NCI-H1417 treated with DMSO at 0.1 percent for 48 hours (cell line): ENCODE results near the gene SRSF11.
"Not testable (repeated sequence)": the region's sequence is repeated elsewhere in the genome, so short reads cannot be mapped to it uniquely, and the experiment has no call there.

ENCODE experiments used
- DNase-seq: peaks from one replicate; lab custom pipeline; 2025; lab: John Stamatoyannopoulos, UW

The SRSF11 gene, protein sequence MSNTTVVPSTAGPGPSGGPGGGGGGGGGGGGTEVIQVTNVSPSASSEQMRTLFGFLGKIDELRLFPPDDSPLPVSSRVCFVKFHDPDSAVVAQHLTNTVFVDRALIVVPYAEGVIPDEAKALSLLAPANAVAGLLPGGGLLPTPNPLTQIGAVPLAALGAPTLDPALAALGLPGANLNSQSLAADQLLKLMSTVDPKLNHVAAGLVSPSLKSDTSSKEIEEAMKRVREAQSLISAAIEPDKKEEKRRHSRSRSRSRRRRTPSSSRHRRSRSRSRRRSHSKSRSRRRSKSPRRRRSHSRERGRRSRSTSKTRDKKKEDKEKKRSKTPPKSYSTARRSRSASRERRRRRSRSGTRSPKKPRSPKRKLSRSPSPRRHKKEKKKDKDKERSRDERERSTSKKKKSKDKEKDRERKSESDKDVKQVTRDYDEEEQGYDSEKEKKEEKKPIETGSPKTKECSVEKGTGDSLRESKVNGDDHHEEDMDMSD

DNA sequence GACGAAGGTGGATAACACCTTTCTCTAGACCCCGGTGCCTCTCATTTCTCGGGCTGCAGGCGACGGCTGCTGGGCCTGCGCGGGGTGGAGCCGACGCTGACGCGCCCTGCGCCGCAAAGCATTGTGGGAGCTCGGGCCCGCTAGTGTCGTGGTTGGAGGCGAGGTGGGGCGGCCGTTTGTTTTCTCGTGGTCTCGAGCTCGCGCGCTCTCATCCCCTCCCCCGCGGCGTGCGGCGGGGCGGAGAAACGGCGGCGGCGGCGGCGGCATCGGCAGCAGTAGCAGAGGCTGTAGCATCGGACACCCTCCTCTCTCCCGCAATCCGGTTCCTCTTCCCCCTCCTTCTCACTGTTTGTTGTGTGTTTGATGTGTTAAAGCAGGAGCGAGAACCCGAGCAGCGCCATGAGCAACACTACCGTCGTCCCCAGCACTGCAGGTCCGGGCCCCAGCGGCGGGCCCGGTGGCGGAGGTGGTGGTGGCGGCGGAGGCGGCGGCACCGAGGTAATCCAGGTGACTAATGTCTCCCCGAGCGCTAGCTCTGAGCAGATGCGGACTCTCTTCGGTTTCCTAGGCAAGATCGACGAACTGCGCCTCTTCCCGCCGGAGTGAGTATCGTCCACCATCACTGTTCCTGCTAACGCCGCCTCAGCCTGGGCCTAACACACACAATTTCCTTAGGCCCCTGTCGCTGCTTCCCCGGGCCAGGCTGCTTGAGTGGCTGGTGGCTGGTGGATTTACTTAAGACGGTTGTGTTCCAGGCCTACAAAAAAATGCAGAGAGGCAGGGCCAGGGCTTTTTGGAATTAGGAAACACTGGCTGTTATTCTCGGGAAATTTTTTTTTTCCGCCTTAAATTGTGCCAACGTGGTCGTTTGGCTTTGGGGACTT is at the start of gene SRSF11:
Gene SRSF11 (plus strand): TSS at position 143 of the 884 bp plus-strand sequence. CDS start 257 bp downstream, at position 400.
- DNase-seq, result peak; percentile 67

DNA sequence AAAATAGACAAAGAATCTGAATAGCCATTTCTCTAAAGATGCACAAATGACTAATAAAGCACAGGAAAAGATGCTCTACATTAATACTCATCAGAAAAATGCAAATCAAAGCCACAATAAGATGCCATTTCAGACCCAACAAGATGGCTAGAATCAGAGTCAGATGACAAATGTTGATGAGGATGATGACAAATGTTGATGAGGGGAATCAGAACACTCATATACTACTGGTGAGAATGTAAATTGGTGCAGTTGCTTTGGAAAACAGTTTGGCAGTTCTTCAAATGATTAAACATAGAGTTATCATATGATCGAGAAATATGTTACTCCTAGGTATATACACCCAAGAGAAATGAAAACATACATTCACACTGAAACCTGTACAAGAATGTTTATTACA is 49.7 kb upstream of the SRSF11 start:
- no peak for DNase-seq

DNA sequence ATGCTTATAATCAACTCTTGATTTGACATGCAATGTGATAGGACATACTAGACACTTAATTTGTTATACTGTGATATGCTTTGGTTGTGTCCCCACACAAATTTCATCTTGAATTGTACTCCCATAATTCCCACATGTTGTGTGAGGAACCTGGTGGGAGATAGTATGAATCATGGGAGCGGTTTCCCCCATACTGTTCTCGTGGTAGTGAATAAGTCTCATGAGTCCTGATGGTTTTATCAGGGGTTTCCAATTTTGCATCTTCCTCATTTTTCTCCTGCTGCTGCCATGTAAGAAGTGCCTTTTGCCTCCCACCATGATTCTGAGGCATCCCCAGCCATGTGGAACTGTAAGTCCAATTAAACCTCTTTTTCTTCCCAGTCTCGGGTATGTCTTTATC is 36.0 kb upstream of the SRSF11 start:
- not testable (repeated sequence) for DNase-seq

DNA sequence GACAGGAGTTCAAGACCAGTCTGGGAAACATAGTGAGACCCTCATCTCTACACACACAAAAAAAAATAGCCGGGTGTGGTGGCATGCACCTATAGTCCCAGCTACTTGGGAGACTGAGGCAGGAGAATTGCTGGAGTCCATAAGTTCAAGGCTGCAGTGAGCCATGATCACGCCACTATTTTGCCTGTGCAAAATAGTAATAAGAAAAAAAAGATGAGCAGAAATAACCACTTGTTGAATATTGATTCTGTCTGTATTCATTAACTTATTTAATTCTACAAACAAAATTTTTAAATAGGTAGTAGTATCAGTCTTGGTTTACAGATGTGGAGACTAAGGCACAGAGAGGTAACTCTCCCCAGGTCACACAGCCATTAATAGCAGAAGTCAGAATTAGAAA is 32.7 kb upstream of the SRSF11 start:
- no peak for DNase-seq

DNA sequence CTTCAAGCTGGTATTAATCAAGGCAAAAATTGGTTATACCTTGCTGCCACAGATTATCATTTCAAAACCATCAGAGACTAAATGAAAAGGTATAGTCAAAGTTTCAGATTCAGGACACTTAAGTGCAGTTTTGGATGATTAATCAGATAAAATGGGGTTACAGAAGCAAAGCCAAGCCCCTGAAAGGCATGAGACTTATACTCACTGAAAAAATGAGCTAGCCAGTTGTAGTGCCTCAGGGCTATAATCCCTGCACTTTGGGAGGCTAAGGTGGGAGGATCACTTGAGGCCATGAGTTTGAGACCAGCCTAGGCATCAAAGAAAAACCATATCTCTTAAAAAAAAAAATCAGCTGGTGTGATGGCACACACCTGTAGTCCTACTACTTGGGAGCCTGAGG is 31.0 kb upstream of the SRSF11 start:
- no peak for DNase-seq

DNA sequence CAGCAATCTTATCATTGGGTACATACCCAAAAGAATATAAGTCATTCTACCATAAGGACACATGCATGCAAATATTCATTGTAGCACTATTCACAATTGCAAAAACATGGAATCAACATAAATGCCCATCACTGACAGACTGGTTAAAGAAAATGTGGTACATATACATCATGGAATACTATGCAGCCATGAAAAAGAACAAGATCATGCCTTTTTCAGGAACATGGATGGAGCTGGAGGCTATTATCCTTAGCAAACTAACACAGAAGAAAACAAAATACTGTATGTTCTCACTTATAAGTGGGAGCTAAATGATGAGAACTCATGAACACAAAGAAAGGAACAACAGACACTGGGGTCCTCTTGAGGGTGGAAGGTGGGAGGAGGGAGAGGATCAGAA is 28.7 kb upstream of the SRSF11 start:
- DNase-seq, result not testable (repeated sequence)

DNA sequence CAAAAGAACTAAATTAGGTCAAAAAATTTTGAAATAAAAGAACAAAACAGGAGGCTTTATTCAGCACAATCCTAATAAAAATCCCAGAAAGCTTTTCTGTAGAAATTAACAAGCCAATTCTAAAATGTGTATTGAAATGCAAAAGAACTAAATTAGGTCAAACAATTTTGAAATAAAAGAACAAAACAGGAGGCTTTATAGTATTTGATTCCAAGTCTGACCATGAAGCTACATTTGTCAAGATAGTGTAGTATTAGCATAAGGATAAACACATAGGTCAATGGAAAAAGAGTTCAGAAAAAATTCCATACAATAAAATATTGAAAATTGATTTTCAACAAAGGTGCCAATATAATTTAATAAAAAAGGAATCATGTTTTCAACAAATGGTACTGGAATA is 26.6 kb upstream of the SRSF11 start:
- DNase-seq, result no peak

DNA sequence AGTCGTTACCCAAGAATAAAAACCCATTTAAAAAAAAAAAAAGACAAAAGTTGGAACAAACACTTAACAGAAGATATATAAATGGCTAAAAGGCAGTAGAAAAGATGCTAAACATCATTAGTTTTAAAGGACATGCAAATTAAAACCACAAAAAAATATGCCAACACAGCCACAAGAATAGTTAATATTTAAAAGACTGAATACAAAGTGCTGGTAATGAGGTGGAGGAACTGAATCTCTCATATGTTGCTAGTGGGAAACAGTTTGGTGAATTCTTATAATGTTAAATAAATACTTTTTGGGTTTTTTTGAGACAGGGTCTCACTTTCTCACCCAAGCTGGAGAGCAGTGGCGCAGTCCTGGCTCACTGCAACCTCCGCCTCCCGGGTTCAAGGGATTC is 25.8 kb upstream of the SRSF11 start:
- DNase-seq, result no peak

DNA sequence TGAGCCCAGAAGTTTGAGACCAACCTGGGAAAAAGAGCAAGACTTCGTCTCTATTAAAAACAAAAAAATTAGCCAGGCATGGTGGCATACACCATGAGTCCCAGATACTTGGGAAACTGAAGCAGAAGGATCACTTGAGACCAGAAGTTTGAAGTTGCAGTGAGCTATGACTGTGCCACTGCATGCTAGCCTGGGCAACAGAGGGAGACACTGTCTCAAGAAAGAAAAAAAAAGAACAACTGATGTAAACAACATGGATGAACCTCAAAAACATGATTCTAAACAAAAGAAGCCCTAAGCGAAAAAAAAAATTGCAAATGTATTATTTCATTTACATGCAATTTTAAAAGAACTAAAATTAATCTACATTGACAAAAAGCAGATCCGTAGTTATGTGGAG is 24.8 kb upstream of the SRSF11 start:
- DNase-seq, result no peak

DNA sequence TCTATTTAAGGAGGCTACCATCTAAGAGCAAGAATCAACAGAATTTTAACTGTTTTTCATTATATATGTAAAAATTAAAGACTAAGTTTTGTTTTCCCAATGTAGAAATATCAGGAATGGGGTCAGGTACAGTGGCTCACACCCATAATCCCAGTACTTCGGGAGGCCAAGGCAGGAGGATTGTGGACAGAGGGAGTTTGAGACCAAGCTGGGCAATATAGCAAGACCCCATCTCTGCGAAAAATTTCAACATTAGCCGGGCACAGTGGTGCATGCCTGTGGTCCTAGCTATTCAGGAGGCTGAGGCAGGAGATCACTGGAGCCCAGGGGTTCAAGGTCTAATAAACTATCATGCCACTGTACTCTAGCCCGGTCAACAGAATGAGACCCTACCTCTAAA is 21.1 kb upstream of the SRSF11 start:
- no peak for DNase-seq

DNA sequence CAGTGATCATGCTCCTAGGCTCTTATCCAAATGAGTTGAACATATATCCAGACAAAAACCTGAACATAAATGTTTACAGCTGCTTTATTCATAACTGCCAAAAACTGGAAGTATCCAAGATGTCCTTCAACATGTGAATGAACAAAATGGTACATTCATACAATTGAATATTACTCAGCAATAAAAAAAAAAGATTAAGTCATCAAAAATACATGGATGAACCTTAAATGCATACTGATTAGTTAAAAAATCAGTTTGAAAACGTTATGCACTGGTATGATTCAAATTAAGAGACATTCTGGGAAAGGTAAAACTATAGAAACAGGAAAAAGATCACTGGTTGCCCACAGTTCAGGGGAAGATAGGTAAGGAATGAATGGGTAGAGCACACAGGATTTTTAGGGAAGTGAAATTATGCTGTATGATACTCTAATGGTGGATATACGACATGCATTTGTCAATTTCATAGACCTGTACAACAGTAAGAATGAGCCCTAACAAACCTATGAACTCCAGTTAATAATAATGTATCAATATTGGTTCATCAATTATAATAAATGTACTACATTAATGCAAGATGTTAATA is 18.9 kb upstream of the SRSF11 start:
- DNase-seq, result no peak

DNA sequence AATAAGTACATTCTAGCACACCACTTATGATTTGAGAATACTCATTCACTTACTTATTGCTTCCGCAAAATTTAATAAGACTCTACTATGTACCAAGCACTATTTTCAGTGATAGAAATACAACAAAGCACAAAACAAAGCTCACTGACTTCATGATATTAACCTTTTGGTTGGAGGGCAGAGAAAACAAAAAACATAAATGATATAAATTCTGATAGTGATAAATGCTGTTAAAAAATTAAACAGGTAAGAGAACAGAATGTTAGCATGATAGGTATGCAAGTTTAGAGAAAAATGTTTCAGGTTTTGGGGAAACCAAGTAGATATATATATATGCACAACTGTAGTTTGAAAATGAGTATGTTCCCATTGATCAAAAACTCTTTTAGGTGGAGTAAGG is 17.0 kb upstream of the SRSF11 start:
- DNase-seq, result no peak

DNA sequence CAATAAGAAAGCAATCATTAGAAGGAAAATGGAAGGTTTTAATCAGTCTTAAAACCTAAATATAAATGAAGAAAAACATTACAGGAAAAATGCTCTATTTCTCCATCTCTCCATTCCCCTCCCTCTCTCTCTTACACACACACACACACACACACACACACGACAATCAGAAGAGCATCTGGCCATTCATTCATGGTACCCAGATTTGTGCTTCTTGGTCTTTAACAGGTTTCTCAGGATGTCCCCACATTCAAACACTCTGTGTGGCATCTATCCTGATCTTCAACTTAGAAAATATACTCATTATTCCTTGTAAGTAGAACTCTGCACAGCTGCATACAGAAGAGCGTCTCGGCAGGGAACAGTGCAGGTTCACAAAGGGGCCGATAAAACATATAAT is 16.6 kb upstream of the SRSF11 start:
- no peak for DNase-seq

DNA sequence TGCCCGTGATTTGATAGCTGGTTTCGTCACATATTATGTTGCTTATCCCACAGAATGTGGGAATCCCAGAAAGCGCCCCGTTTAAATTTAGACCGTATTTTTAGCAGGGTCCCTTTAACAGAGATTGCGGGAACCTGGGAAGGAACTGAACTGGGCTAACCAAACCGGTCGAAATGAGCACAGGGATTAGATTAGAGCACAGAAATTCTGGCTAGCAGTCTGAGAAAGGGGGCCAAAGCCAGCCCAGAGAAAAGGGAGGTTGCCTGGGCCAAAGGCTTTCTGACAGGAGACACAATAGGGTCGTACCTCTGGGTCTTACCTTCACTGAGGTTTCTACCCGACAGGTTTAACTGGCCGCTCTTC is 16.1 kb upstream of the SRSF11 start:
- DNase-seq, result no peak

DNA sequence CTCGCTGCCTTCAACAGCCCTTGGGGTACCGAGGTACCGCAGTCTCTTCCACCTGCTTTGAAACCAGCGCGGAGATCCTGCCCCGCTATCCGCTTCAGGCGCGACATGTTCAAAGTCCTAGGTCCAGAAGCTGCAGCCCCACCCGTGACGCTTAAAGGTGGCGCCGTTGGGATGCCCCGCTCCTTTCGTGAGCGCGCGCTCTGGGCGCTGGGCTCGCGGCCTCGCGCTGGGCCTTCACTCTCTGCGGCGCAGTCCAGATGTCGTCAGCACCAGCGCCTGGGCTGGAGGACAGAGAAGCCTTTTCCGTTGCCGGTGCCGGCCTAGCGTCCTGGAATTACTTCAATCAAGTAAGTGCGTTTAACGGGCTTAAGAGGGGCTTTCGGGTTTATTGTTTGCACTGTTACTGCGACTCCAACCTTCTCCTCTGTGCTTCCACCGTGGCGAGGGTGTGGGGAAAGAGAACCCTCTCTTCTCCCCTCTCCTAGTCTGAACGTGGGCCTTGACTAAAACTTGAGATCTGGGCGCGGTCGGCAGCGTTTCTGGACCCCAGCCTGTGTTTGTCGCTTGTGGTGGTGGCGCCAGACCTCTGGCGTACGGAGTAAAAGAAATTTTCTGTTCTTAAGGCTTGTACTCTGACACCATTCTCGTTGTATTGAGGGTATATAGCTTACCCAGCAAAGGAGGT is 15.6 kb upstream of the SRSF11 start, which contains the start of gene LRRC40:
Gene LRRC40 (minus strand): TSS at position 146 of the 685 bp plus-strand sequence. CDS start 39 bp downstream, at position 107.
- peak; percentile 66 for DNase-seq

DNA sequence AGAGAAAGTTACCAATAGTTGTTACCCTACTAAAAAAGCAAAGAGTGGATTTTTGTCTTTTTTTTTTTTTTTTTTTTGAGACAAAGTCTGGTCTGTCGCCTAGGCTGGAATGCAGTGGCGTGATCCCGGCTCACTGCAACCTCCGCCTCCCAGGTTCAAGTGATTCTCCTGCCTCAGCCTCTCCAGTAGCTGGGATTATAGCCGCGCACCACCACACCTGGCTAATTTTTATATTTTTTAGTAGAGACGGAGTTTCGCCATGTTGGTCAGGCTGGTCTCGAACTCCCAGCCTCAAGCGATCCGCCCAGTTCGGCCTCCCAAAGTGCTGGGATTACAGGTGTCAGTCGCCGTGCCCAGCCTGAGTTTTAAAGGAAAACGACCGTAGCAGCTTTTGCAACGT is 14.3 kb upstream of the SRSF11 start:
- DNase-seq, result not testable (repeated sequence)

DNA sequence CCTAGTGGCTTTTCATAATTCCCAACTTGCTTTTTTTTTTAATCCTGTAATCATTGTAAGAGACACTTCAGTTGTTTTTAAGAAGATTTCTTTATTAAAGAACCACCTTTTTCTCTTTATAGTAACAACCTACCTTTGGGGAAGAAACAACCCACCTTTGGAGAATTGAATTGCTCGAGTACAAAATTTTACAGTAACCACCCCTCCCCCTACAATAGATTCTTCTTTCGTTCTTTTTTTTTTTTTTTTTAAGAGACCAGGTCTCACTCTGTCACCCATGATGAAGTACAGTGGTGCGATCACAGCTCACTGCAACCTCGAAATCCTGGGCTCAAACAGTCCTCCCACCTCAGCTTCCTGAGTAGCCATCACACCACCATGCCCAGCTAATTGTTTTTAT is 13.7 kb upstream of the SRSF11 start:
- no peak for DNase-seq

DNA sequence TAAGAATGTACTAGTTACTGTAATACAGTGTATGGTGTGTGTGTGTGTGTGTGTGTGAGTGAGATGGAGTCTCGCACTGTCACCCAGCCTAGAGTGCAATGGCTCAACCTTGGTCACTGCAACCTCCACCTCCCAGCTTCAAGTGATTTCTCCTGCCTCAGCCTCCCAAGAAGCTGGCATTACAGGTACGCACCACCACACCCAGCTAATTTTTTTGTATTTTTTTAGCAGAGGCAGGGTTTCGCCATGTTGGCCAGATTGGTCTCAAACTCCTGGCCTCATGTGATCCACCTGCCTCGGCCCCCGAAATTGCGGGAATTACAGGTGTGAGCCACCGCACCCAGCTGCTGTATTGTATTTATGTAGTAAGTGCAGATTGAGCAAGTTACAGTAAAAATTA is 12.9 kb upstream of the SRSF11 start:
- no peak for DNase-seq

DNA sequence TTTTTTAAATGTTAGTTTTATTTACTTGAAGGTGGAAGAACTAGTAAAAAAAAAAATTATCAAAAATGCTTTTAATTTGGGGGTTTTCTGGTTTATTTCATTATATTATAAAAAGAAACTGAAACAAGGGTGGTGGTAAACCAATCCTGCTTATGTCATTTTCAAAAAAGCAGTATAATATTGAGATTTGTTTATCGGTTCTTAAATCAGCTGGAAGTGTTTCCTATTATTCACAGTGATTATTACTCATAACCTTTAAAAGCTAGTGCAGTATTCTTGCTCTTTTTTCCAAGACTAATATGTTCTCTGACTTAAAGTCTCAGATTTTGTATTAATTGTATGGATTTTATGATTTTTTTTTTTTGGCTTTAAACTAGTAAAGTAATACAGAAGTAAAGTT is 10.4 kb upstream of the SRSF11 start:
- no peak for DNase-seq

DNA sequence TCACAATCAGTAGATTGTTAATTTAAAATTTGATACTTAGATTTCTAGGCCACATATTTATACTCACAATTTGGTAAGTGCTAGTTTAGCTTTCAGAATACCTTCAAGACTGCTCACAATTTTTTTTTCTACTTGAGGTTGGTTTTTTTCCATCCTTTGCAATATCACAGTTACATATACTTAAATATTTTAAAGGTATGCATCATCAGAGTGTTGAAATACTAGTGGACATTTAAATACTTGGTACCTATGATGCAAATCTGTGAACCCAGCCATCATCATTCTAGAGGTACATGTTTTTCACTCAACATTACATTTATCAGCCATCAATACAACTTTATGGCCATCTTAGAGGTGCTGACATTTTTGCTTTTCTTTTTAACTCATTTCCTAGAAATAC is 9.6 kb upstream of the SRSF11 start:
- DNase-seq, result no peak

DNA sequence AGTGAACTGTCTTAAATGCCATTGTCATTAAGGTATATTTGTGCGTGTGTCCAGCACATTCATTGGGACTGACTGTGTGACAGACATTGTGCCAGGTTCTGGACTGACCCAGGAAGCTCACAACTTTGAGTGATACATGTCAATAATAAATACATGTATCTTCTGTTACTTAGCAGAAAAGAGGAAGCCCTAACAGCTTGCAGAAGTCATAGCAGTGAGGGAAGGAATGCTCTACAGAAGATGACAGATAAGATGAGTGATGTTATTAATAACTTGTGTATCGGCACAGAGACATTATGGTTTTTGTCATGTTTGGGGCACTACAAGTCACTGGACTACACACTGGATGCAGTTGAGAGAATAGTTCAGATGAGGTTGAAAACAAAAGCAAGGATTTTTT is 1.2 kb upstream of the SRSF11 start:
- no peak for DNase-seq
